IMR-90 (cell line): Measurements from ENCODE around the gene SYVN1. TPM values are rescaled to one million over a fixed set of nuclear protein-coding genes. Genes with fewer than 3 reads are reported as not detected.

Experiments
- ATAC-seq: fragments of 200-7000 bp; cut with Tn5 transposase; 2 replicates; pipeline ENCODE4 v1.9.1; 2020; ENCODE audit warnings: low read depth, mild to moderate bottlenecking, moderate library complexity
- BruUV-seq: library from RNA; stranded (reverse); fragments of 400-500 nt; replicated peaks from 2 replicates; lab custom pipeline; 2021; lab: Mats Ljungman, UMichigan
- CTCF ChIA-PET: fragments of 300-600 bp; formaldehyde crosslinking; extraction: SDS; loops from one replicate; lab custom pipeline; 2021; ENCODE audit warnings: antibody characterized with exemption; lab: Yijun Ruan, JAX
- POLR2A ChIA-PET: fragments of 300-600 bp; sonication (Branson Sonifier 250); formaldehyde crosslinking; loops from one replicate; lab custom pipeline; 2022; ENCODE audit warnings: antibody characterized with exemption; ENCODE audit not compliant: unreplicated experiment; lab: Charles Lee
- DNase-seq: peaks from one replicate; pipeline ENCODE4 v3.0.0; 2013
- H2AFZ ChIP-seq: replicated peaks from 2 replicates; pipeline ENCODE3; 2013; ENCODE audit warnings: low read length, mild to moderate bottlenecking; ENCODE audit not compliant: poor library complexity
- H2AK5ac ChIP-seq: 2 replicates; pipeline ENCODE4 v1.6.1; 2013; ENCODE audit warnings: low read depth, low read length, inconsistent platforms
- H2AK9ac ChIP-seq: replicated peaks from 2 replicates; pipeline ENCODE3; 2013; ENCODE audit warnings: mild to moderate bottlenecking, low read depth, low read length, moderate library complexity; ENCODE audit not compliant: poor library complexity
- H2BK120ac ChIP-seq: 2 replicates; pipeline ENCODE4 v1.6.1; 2013; ENCODE audit warnings: low read depth, low read length, inconsistent platforms
- H2BK15ac ChIP-seq: 3 replicates; pipeline ENCODE4 v1.6.1; 2013; ENCODE audit warnings: low read depth, low read length, inconsistent platforms
- H2BK20ac ChIP-seq: 2 replicates; pipeline ENCODE4 v1.6.1; 2013; ENCODE audit warnings: low read depth, mild to moderate bottlenecking, inconsistent platforms, low read length, moderate library complexity
- H2BK5ac ChIP-seq: 2 replicates; pipeline ENCODE4 v1.6.1; 2013; ENCODE audit warnings: mild to moderate bottlenecking, low read depth, low read length, inconsistent platforms; ENCODE audit not compliant: poor library complexity, severe bottlenecking
- H3K14ac ChIP-seq: replicated peaks from 2 replicates; pipeline ENCODE4 v1.6.1; 2013; ENCODE audit warnings: low read depth, low read length, inconsistent platforms
- H3K18ac ChIP-seq: 2 replicates; pipeline ENCODE4 v1.6.1; 2013; ENCODE audit warnings: low read depth, low read length, control low read depth
- H3K23ac ChIP-seq: 2 replicates; pipeline ENCODE4 v1.6.1; 2013; ENCODE audit warnings: low read depth, low read length, inconsistent platforms
- H3K27ac ChIP-seq: 2 replicates; pipeline ENCODE4 v1.5.1; 2013; ENCODE audit warnings: mild to moderate bottlenecking, control low read depth, low read length; ENCODE audit not compliant: insufficient read depth
- H3K27me3 ChIP-seq: 2 replicates; pipeline ENCODE4 v1.6.1; 2013; ENCODE audit warnings: low read length; ENCODE audit not compliant: control insufficient read depth, insufficient read depth
- H3K36me3 ChIP-seq: 2 replicates; pipeline ENCODE4 v1.6.1; 2013; ENCODE audit warnings: low read length, mixed read lengths; ENCODE audit not compliant: control insufficient read depth, insufficient read depth
- H3K4ac ChIP-seq: 2 replicates; pipeline ENCODE4 v1.6.1; 2013; ENCODE audit warnings: low read depth, low read length, inconsistent platforms
- H3K4me1 ChIP-seq: 2 replicates; pipeline ENCODE4 v1.6.1; 2013; ENCODE audit warnings: low read length, mixed read lengths; ENCODE audit not compliant: control insufficient read depth, insufficient read depth
- H3K4me2 ChIP-seq: 2 replicates; pipeline ENCODE4 v1.6.1; 2013; ENCODE audit warnings: low read depth, mild to moderate bottlenecking, control low read depth, low read length, moderate library complexity
- H3K4me3 ChIP-seq: 2 replicates; pipeline ENCODE4 v1.5.1; 2013; ENCODE audit warnings: low read depth, mild to moderate bottlenecking, control low read depth, low read length, moderate library complexity; ENCODE audit not compliant: insufficient read depth
- H3K56ac ChIP-seq: 2 replicates; pipeline ENCODE4 v1.6.1; 2013; ENCODE audit warnings: low read length, inconsistent platforms; ENCODE audit not compliant: insufficient read depth; ENCODE audit errors: extremely low read depth
- H3K79me1 ChIP-seq, 2 experiments: 2 replicates each; pipeline ENCODE4 v1.6.1; 2013; ENCODE audit warnings: low read length in 2 of 2, inconsistent platforms in 1 of 2, low read depth in 1 of 2
- H3K9ac ChIP-seq: 2 replicates; pipeline ENCODE4 v1.6.1; 2013; ENCODE audit warnings: low read depth, low read length, control low read depth
- H3K9me1 ChIP-seq: 2 replicates; pipeline ENCODE4 v1.6.1; 2013; ENCODE audit warnings: low read length, inconsistent platforms; ENCODE audit not compliant: insufficient read depth
- H3K9me3 ChIP-seq: 2 replicates; pipeline ENCODE4 v1.6.1; 2013; ENCODE audit warnings: low read length; ENCODE audit not compliant: control insufficient read depth, insufficient read depth
- H4K20me1 ChIP-seq: 2 replicates; pipeline ENCODE4 v1.6.1; 2013; ENCODE audit warnings: low read length, inconsistent platforms; ENCODE audit not compliant: insufficient read depth
- H4K5ac ChIP-seq: 2 replicates; pipeline ENCODE4 v1.6.1; 2013; ENCODE audit warnings: mild to moderate bottlenecking, low read depth, low read length, control low read depth
- H4K8ac ChIP-seq, 2 experiments: 2 replicates each; pipeline ENCODE4 v1.6.1; 2013; ENCODE audit warnings: low read depth in 2 of 2, low read length in 2 of 2, control low read depth in 1 of 2, inconsistent platforms in 1 of 2
- H4K91ac ChIP-seq: 2 replicates; pipeline ENCODE4 v1.6.1; 2013; ENCODE audit warnings: low read depth, low read length, inconsistent platforms; ENCODE audit not compliant: insufficient read depth
- CEBPB ChIP-seq: IDR thresholded peaks from 2 replicates; pipeline ENCODE4 v1.6.1; 2012; ENCODE audit warnings: low read depth, low read length, improper control_type of control experiment
- CHD1 ChIP-seq: IDR thresholded peaks from 2 replicates; pipeline ENCODE4 v1.6.1; 2012; ENCODE audit warnings: low read depth, low read length, improper control_type of control experiment
- CTCF ChIP-seq: conservative IDR thresholded peaks from 2 replicates; pipeline ENCODE4 v1.5.1; 2012; ENCODE audit warnings: mild to moderate bottlenecking, low read depth, low read length, improper control_type of control experiment
- ELK1 ChIP-seq: fragments of 150-350 bp; IDR thresholded peaks from 2 replicates; pipeline ENCODE4 v1.6.1; 2016; ENCODE audit warnings: low read depth, mild to moderate bottlenecking, low read length, moderate library complexity, borderline replicate concordance
- MAFK ChIP-seq: IDR thresholded peaks from 2 replicates; pipeline ENCODE4 v1.6.1; 2012; ENCODE audit warnings: low read depth, low read length, improper control_type of control experiment
- MAZ ChIP-seq: IDR thresholded peaks from 2 replicates; pipeline ENCODE4 v1.6.1; 2012; ENCODE audit warnings: low read depth, mild to moderate bottlenecking, low read length, improper control_type of control experiment, moderate library complexity, borderline replicate concordance
- RAD21 ChIP-seq: IDR thresholded peaks from 2 replicates; pipeline ENCODE4 v1.6.1; 2012; ENCODE audit warnings: low read length, improper control_type of control experiment
- RCOR1 ChIP-seq: IDR thresholded peaks from 2 replicates; pipeline ENCODE4 v1.6.1; 2012; ENCODE audit warnings: mild to moderate bottlenecking, low read length, improper control_type of control experiment; ENCODE audit not compliant: insufficient replicate concordance
- WGBS, 2 experiments: methylation state at CpG; one replicate each; pipeline versions ENCODE4 v1.1.5 to v1.1.7; 2013; ENCODE audit warnings: missing lambda C conversion rate in 2 of 2; ENCODE audit not compliant: insufficient read length in 1 of 2; ENCODE audit errors: extremely low coverage in 2 of 2; 5-methylcytosine and 5-hydroxymethylcytosine counted together
- dilution Hi-C: fragments of 300-500 bp; cut with HindIII; formaldehyde crosslinking; loops from one replicate; pipeline ENCODE4 v1.14.3; 2018; ENCODE audit warnings: low sequenced_read_pairs; ENCODE audit not compliant: unreplicated experiment
- in situ Hi-C: fragments of 300-500 bp; cut with MboI; formaldehyde crosslinking; loops from 3 replicates; pipeline ENCODE4 v1.14.3; 2019; ENCODE audit warnings: low sequenced_read_pairs, inconsistent platforms, mixed read lengths
- intact Hi-C: fragments of 100-400 bp; cut with micrococcal nuclease; formaldehyde crosslinking; loops from 2 replicates; pipeline ENCODE4 v1.10.0; 2022
- polyA plus RNA-seq, 3 experiments: library from polyadenylated mRNA; depleted of rRNA; stranded (reverse); fragments of >200 nt; gene quantifications; 2 replicates each; pipeline ENCODE4 v1.2.3, GENCODE V29; 2012; ENCODE audit warnings: low replicate concordance in 1 of 3
- total RNA-seq: library from RNA; depleted of rRNA; stranded (reverse); fragments of >200 nt; gene quantifications from 2 replicates; pipeline ENCODE4 v1.2.3, GENCODE V29; 2012

SYVN1 gene
- total and polyA plus RNA-seq, 2 of the 4 experiments (the other 2 are of a cell fraction) = 9.5 to 52.9 TPM

GRCh38 chr11:65104628-65105027 lies 29.7 kb downstream of the SYVN1 start:
- peaks cover 11% of the 10 kb centered on the region for H3K9me1 ChIP-seq
- H2BK5ac ChIP-seq = no peak overlapping the region
- no peak overlapping the region for H4K8ac ChIP-seq
- no peak for DNase-seq
- dilution Hi-C loops = no loop called here
- H3K56ac ChIP-seq = no peak overlapping the region
- CTCF ChIA-PET = no interaction called here
- no peak overlapping the region for H3K4me2 ChIP-seq
- no peak overlapping the region for H3K27ac ChIP-seq
- no peak overlapping the region for H4K91ac ChIP-seq
- no peak overlapping the region for H3K23ac ChIP-seq
- no peaks in the 10 kb centered on the region for H3K9me3 ChIP-seq
- no peak overlapping the region for H2AK9ac ChIP-seq
- no TSS peak for BruUV-seq
- POLR2A ChIA-PET = no interaction called here
- no peak overlapping the region for H2BK20ac ChIP-seq
- WGBS, 2 experiments = no CpG with 5 or more reads among the region's 4 CpGs
- H3K36me3 ChIP-seq = peaks cover 11% of the 10 kb centered on the region
- peaks cover 3% of the 10 kb centered on the region; the same call in 1 of the 2 replicates for H4K20me1 ChIP-seq
- H2BK15ac ChIP-seq = no peak overlapping the region
- no peak overlapping the region for H2AK5ac ChIP-seq
- no peak overlapping the region for H3K4me3 ChIP-seq
- TF ChIP-seq MAFK (no peak), MAZ (no peak), RAD21 (no peak), CTCF (no peak), RCOR1 (no peak), CEBPB (no peak), ELK1 (no peak), CHD1 (no peak)
- H4K5ac ChIP-seq = no peak overlapping the region
- no peak overlapping the region for H3K18ac ChIP-seq
- no peak overlapping the region for H3K4ac ChIP-seq
- H2AFZ ChIP-seq = no peak overlapping the region
- intact Hi-C loops = no loop called here
- ATAC-seq = no peak; the same call in 1 of the 2 replicates
- H3K79me1 ChIP-seq = peaks cover 12 to 42% of the 10 kb centered on the region in 2 experiments
- in situ Hi-C loops = no loop called here
- no peak overlapping the region for H3K9ac ChIP-seq
- H3K27me3 ChIP-seq = no peaks in the 10 kb centered on the region
- H2BK120ac ChIP-seq = no peak overlapping the region
- peaks cover 4% of the 10 kb centered on the region for H3K4me1 ChIP-seq
- no peak overlapping the region for H3K14ac ChIP-seq
